Measurements from ENCODE around the gene UQCC2.
A peak's percentile ranks its signal among the peaks of the same experiment; 100 is the strongest.

The UQCC2 gene

DNA sequence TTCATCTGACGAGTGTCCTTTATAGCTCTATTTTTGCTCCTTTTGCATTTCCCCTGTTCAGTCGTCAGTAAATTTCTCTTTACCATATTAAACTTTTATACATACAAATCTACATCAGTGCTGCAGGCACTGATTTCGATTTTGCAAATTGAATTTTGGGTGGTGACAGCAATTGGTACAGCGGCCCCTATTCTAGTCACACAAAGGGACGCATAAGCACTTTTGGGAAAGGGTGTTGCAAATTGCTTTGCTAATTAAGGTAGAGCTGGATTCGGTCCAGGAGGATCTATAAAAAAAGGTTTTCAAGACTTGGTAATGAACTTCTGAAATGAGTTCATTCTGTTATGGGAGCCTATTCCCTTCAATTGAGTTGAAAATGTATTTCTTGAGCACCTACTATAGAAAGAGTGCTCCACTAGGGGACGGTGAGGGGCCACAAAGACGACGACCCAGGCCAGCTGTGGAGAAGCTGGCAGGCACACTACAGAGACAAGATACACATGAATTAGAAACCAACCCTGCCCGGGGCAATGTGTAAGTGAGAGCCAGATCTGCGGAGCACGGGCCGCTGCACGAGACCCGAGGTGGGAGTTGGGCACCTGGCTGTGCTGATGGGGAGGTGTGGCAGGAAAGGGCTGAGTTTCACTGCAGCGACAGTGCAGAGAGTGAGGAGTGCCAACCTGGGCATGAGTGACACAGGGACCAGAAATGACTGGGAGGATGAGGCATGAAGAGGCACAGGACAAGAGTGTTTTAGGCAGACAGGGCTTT, 5.4 kb downstream of the UQCC2 start:
- no peak for DNase-seq

DNA sequence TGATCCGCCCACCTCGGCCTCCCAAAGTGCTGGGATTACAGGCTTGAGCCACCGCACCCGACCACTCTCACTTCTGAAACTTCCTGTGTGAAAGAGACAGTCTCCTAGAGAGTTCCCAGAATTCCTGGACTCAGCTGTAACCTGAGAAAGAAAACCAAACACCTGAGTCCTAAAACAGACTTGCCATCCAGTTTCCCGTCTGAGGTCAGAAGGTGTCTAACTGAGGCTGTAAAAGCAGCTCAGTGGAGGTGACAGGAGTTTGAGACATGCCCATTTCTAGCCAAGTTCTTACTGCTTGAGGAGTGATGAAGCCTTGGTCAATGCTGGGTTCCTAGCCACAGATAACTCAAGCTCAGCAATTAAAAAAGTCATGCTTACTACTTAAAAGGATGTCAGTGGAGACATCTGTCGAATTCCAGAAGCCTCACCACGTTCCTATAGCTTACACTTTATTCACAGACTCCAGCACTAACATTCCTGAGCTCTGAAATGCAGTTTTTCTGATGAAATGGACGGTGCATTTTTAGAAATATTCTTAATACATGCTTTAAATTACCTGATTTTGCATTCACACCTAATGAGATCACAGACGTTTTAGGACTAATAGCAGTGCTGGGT, 6.1 kb downstream of the UQCC2 start:
- DNase-seq, result no peak

DNA sequence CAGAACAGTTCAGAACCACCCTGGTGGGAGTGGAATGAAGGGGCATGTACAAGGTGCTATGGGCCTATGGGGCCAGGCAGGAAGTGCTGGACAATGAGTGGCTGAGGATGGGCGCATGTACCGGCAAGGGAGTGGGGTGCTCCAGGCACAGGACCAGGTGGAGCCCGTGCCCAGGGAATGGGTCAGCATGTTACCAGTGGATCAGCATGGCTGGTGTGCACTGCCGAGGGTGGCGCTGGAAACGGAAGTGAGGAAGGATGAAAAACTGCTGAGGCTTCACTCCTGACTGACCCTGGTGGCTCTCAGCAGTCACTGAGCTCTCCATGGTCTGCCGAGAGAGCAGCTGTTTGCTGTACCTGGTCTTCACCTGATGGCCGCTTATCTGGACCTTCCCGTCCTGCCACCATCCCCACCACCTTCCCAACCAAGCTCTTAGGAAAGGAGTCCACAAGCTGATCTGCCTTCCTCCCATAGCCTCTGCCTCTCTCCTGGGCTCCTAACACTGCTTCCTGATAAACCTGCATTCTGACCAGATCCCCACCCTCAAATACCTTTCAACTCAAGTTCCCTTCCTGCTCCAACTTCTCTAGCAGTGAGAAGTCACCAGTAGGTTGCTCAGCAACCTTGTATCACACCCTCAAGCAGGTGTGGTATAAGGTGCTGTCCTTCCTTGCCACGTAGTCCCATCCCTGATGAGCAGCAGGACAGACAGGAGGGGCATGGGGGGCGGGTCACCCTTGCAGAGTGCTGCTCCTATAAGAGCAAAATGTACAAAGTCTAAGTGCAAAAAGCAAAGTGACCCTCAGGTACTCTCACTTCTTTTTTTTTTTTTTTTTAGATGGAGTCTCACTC, 7.1 kb downstream of the UQCC2 start:
- DNase-seq, result no peak

DNA sequence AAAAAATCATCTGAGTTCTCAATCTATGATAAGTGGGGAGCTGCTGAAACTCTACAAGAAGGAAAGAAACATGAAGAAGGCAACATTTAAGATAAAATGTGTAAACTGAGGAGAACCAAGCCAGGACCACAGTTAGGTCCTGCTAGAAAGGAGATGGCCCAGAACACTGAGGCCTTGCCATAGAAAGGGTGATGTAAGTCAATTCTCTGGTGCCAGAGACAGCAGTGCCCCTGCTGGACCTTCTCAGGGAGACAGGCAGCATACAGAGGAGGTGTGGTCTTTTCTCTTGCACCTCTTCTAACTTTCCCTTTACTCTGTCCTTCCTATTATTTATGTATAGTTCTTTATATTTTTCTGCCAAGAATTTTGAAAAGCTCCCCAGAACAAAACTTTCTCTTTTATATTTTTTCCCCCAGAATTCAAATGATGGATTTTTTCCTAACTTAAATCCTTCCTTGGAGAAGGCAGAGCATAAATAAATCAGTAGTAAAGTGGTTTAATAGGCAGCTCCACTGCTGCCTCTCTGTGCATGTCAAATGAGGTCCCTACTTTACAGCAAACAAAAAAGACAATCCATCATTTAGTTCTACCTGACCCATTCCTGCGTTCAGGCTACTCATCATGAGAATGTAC, 9.0 kb downstream of the UQCC2 start:
- DNase-seq, result peak in 1 of 14 donors; percentile 5

DNA sequence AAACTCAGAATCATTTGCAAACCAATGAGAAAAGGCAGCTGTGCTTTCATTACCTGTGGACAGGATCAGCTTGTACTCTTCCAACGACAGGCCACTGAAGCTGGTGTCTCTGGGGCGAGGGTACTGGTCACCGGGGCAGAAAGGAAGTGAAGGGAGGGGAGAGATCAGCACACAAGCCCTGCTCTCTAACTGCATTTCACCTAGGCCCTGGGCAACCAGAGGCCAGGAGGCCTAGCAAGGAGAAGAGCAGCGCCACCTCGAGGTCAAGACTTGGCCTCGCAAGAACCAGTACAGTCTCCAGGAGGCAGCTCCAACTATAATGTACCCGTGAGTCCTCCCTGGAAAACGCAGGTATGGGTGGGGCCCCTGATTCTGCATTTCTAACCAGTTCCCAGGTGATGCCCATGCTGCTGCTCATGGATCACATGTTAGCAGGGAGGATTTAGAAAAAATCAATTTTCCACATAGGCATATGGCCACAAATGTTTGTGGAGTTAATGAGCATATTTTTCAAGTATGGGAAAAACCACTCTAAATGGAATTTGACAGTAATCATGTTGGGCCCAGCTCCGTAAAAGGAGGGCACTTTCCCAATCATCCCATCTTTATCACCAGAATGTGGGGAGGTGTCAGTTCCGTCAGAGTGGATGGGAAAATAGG, 11.0 kb downstream of the UQCC2 start:
- DNase-seq, result peak in 4 of 14 donors; percentile 4 to 20 (median 10)

DNA sequence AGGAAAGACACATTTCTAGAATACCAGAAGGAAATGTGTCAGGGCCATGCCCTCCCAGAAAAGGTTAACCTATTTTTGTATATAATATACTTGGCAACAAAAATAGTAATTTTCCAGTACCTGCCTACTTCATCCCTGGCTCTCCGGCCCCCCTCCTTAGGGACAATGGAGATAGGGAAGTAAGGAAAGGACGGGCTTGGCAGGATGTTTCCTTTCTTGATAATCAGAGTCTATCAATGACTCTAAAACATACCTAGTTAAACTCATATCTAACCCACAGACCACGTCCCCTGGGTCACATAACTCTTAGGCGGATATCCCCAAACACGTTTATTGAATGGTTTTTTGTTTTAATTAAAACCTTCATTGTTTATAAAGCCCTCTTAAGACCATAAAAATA, 11.8 kb downstream of the UQCC2 start:
- DNase-seq, result no peak

DNA sequence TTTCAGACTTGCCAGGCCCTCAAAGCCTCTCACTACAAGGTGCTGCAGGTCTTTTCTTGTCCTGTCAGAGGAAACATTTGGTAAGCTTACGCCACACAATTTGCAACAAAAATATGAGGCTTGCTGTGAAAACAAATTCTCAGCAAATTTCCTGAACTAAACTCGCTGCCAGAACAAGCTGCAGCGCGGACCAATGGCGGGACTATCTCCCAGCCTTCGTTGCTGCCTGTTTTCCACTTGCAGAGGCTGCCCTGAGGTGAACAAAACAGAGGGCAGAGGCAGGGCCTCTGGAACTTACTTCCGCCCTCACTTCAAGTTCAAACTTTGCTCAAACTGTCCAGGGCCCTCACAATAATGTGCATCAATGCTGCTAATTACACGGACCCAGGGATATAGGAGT, 12.4 kb downstream of the UQCC2 start:
- DNase-seq, result no peak

DNA sequence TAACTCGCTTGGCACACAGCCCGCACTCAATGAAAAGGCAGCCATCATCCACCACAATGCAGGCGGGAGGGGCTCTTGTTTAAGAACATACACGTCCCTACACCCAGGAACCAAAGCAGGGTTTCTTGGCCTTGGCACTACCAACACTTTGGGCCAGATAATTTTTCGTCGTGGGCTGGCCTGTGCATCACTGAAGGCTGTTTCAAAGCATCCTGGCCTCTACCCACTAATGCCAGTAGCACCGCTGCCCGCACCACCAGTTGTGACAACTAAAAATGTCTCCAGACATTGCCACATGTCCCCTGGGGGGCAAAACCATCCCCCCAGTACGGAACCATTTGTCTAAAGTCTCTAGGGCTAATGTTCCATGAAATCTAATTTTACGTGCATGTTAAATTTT, 13.0 kb downstream of the UQCC2 start:
- no peak for DNase-seq

DNA sequence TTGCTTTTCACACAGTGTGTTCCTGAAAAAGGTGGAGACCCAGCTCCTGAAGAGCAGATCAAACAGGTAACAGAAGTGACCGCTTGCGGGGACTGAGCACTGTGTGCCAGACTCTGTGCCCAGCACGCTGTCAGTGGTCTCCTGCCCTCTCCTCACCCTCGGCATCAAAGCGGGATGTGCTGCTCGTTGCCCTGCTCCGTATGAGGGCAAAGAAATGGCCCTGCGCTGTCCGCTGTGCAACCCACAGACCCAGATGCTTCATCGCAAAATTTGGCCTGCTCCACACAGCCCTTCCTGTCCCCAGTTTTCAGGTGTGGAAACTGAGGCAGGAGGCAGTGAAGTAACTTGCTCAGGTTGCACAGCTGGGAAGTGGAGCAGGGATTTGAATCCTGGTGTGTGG, 13.7 kb downstream of the UQCC2 start:
- DNase-seq, result no peak

DNA sequence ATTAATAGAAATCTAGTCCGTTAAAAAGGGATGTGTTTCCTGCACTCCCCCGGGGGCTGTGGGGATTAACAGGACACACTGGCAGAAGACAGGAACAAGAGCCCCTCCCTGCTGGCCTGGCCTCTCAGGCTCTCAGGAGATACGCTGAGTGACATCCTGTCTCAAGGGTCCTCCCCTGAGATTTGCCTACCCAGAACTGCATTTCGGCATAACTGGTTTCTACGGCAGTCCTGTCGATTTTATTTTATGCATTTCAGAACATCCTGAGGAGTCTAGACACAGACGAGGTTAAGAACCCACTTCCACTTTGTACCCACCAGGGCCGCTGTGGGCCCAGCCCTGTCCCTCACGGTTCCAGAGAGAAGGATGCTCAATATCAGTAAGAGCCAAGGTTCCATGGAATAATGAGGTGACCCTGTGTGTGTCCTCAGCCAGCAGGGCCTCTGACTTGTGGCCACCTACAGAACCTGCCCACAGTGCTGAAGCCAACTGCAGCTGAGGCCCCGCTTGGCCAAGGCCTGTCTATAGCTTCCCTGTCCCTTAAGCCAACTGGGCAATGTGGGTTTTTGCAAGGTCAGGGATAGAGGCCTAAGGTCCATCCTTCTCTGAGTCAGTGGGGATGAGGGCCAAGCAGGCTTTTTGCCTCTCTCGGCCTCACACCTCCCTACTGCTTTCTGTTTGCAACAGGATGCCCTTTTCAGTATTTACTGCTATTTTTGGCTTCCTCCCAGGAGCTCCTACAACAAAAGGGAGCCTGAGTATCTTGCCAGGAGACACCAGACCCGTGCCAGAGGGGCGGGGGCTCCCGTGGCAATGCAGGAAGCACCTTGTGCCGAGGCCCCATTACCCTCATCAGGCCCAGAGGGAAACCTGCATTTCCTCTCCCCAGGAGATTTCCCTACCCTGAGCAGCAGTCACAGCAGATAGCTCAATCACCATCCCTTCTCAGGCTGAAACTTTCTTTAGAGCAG, 14.7 kb downstream of the UQCC2 start:
- peak in 4 of 14 donors; percentile 15 to 52 (median 33) for DNase-seq

DNA sequence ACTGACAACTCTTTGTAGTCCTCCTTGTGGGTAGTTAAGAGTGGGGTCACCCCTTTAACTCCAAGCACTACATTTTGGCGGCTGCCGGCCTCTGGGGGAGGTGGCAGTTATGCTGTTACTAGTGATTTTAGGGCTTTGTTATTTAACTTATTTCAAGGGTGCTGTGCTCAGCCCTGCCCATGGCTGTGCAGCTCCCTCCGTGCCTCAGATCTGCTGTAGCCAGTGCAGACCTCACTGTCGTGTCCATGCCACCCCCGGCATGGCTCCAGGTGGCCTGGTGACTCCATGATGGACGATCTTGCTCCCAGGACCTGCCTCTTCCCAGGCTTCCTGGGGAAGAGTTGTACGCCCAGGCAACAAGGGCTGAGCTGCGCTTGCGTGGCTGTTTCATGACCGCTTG, 15.4 kb downstream of the UQCC2 start:
- no peak for DNase-seq

DNA sequence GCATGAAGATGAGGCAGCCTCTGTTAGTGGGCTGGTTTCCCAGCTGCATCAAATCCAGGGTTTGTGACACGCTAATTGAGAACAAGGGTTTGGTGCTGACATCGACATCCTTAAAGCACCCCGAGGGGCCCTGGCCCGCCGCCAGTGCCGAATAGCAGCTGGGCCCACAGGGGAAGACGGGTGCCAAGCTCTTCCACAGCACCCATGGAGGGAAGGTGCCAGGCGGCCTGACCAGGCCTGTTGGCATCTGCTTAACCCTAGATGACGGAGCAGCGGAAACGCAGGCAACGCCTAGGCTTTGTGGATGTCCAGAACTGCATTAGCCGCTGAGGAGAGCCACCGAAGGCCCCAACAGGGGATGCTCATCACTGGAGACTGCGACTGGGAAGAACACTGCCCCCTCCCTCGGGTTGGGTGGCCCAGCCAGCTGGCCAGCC, 16.0 kb downstream of the UQCC2 start:
- peak in 2 of 14 donors; percentile 11 to 17 for DNase-seq

DNA sequence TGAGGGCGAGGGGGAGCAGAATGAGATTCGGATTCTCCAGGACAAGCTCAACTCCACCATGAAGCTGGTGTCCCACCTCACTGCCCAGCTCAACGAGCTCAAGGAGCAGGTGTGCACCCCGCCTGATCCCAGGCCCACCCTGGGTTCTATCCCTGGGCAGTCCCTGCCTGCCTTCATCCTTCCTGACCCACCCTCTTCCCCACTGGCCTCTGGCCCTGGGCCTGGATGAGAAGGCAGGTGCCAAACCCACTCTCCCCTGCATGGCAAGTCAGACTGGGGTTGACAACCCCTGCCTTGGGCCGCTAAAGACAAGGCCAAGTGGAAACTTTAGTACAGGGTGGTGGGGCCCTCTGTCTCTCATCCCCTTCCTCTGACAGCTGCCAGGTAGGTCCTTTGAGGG, 16.5 kb downstream of the UQCC2 start:
- DNase-seq, result no peak

DNA sequence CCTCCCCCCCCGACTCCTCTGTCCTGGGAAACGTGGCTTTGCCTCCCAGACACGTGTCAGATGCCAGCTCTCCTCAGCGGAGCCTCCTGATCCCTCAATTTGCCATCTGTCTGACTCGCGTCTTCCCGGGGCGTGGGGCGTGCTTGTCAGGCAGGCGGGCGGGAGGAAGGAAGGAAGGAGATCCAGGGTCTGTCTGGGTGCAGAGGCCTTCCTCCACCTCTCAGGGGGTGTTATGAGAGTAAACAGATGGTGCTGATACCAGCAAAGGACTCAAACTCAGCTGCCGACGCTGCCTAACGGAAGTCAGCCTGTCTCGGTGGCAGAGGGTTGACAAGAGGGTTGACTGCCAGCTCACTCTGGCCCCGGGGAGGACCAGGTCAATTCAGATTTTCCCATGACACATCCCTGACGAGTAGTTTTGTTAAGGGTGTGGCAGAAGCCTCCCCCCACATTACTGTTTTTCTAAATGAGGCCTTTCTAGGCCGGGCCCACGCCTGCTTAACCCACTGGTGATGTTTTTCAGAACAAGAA, 17.0 kb downstream of the UQCC2 start:
- DNase-seq, result peak in 1 of 14 donors; percentile 85

DNA sequence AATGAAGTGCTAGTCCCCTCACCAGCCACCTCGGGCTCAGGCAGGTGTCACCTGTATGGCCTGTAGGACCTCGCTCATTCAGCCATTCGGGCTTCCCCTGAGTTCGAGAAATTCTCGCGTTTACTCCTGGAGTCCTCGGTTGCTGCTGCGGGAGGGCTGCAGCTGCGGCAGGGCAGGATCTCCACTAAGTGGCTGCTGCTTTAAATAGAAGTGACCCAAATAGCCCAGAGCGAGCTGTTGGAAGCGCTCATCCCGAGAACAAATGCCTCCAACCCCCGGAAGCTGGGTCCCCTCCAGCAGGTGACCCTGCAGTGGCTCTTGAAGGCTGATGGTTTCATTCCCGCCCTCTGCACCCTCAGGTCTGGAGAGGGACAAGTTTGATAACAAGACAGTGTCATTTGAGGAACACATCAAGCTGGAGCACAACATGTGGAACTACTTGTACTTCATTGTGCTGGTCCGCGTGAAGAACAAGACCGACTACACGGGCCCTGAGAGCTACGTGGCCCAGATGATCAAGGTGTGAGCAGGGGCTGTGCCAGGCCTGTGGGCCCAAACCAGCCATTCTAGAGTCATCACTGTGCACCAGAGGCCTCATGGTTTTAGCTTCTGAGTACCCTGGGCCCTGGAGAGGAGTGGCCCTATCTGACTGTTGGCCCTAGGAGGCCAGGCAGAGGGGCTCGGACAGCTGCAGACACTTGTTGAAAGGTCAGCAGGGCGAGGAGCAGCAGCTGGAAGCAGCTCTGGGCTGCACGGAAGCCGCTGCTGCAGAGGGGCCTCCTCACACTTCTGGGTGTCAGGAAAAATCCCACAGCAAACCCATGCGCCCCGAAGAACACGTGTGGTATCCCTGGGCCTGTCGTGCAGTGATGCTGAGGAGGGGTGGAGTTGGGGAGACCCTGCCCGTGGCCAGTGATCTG, 18.1 kb downstream of the UQCC2 start:
- DNase-seq, result peak in 1 of 14 donors; percentile 29

DNA sequence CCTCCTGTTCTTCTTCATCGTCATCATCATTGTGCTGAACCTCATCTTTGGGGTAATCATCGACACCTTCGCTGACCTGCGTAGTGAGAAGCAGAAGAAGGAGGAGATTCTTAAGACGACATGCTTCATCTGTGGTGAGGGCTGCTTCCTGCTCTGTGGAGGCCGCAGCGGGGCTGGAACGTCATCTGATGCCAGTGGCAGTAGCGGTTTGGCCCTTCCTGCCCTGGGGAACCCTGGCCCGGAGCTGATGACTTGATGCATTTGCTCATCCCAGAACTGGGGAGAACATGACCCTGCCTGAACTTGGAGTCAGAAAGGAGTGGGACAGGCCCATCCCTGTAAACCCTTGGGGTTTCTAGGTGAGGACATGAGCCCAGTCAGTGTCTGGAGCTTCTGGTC, 18.7 kb downstream of the UQCC2 start:
- no peak for DNase-seq

DNA sequence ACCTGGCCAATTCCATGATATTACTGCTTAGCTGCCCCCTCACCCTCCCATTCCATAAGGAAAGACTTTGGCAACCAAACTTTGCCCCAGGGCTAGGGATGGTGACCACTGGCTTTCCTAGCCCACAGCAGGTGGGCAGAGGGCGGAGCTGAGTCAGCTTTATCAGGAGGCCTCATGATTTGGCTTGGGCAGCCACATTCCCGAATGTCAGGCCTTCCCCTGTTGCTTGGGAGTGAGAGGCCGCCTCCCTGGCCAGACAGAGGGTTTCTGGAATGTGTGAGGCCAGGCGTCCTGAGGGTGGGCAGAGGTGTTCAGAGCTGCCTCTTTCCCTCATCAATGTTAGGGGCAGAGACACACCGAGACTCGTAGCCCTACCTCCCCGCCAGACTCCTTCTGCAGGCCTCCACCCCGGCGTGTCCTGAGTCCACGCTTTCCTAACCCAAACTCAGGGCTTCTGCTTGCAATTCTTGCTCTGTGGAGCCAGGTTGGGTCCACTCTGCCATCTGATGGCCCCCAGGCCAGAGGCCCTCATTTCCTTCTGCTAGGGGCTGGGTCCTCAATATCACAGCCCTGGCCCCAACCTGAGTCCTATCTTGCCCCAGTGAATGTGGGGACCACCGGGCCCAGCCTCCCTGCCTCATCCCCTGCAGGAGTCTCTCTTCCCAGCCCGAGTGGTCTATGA, 19.3 kb downstream of the UQCC2 start:
- DNase-seq, result no peak

DNA sequence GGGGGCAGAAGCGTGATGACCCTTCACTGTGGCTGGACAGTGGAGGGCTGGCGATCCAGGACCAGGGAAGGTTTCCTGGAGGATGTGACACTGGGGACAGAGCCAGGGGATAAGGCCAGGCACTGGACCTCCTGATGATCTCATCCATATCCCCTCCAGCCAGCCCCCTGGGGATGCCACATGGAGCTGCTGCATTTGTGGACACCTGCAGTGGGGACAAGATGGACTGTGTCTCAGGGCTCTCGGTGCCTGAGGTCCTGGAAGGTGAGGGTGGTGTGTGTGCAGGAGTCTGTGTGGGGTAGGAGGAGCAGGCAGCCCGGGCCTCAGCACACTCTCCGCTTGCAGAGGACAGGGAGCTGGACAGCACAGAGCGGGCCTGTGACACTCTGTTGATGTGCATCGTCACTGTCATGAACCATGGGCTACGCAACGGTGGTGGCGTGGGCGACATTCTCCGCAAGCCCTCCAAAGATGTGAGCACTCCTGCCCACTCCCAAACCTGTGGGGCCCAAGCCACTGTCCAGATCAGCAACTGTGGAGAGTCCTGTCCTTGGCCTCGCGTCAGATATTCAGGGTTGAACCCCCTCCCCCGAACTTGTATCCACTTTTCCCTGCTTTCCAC, 19.9 kb downstream of the UQCC2 start:
- DNase-seq, result no peak

Data from C1 segment of cervical spinal cord (tissue), 14 donors.